Measurements from ENCODE around the gene FBXL16. TPM values are rescaled to one million over a fixed set of nuclear protein-coding genes. Genes with fewer than 3 reads are reported as not detected.

Gene FBXL16
- total RNA-seq, 1 donor from 2014 or later, result 5.8 TPM

Other genes starting within 250 kb of the FBXL16 start
- gene CAPN15, start 178.1 kb downstream of the FBXL16 start, total RNA-seq, result 31.0 TPM
- gene PRR35, start 145.4 kb downstream of the FBXL16 start, total RNA-seq, result 2.0 TPM
- gene NHLRC4, start 138.8 kb downstream of the FBXL16 start, total RNA-seq, result 0.66 TPM
- 36.3 TPM for gene PIGQ, start 135.8 kb downstream of the FBXL16 start, total RNA-seq
- 18.9 TPM for gene RAB40C, start 115.7 kb downstream of the FBXL16 start, total RNA-seq
- 0.71 TPM for gene WFIKKN1, start 74.8 kb downstream of the FBXL16 start, total RNA-seq
- gene METTL26, start 69.5 kb downstream of the FBXL16 start, total RNA-seq, result 54.3 TPM
- 8.7 TPM for gene MCRIP2, start 64.0 kb downstream of the FBXL16 start, total RNA-seq
- 33.2 TPM for gene WDR90, start 56.4 kb downstream of the FBXL16 start, total RNA-seq
- 56.3 TPM for gene RHOT2, start 37.7 kb downstream of the FBXL16 start, total RNA-seq
- gene RHBDL1, start 30.1 kb downstream of the FBXL16 start, total RNA-seq, result 4.3 TPM
- gene STUB1, start 25.4 kb downstream of the FBXL16 start, total RNA-seq, result 55.4 TPM
- 43.3 TPM for gene JMJD8, start 21.5 kb downstream of the FBXL16 start, total RNA-seq
- 8.1 TPM for gene WDR24, start 15.4 kb downstream of the FBXL16 start, total RNA-seq
- gene METRN, start 9.3 kb upstream of the FBXL16 start, total RNA-seq, result 41.1 TPM
- 25.7 TPM for gene ANTKMT, start 15.3 kb upstream of the FBXL16 start, total RNA-seq
- 1.0 TPM for gene CCDC78, start 20.6 kb upstream of the FBXL16 start, total RNA-seq
- gene HAGHL, start 21.3 kb upstream of the FBXL16 start, total RNA-seq, result 4.0 TPM
- 42.7 TPM for gene CIAO3, start 35.2 kb upstream of the FBXL16 start, total RNA-seq
- 19.4 TPM for gene MSLN, start 54.9 kb upstream of the FBXL16 start, total RNA-seq
- 19.1 TPM for gene RPUSD1, start 82.6 kb upstream of the FBXL16 start, total RNA-seq
- 49.8 TPM for gene CHTF18, start 82.8 kb upstream of the FBXL16 start, total RNA-seq
- 3.8 TPM for gene GNG13, start 94.9 kb upstream of the FBXL16 start, total RNA-seq

All from camera-type eye (tissue), 1 donor.